Liver (tissue), 3 donors: ENCODE results near the gene PNLIP.

ENCODE experiments used
- CTCF ChIP-seq: fragments of 150-350 bp; IDR thresholded peaks from 2 replicates; pipeline ENCODE4 v1.5.1; 2017; ENCODE audit warnings: improper control_type of control experiment, low read depth, low read length; ENCODE audit not compliant: missing input control
- EGR1 ChIP-seq, 2 donors: IDR thresholded peaks; 2 replicates each; pipeline ENCODE4 v1.6.1; 2016 to 2018; ENCODE audit warnings: antibody characterized with exemption in 2 of 2, low read depth in 2 of 2
- GABPA ChIP-seq, 2 donors: IDR thresholded peaks in 1 of 2; conservative IDR thresholded peaks in 1 of 2; 2 replicates each; pipeline ENCODE4 v1.6.1; 2016; ENCODE audit warnings: antibody characterized with exemption in 2 of 2, mild to moderate bottlenecking in 1 of 2, moderate library complexity in 1 of 2
- RAD21 ChIP-seq, 2 donors: IDR thresholded peaks; 2 replicates each; pipeline ENCODE4 v1.6.1; 2016; ENCODE audit warnings: antibody characterized with exemption in 2 of 2, mild to moderate bottlenecking in 2 of 2
- REST ChIP-seq: IDR thresholded peaks from 2 replicates; pipeline ENCODE4 v1.6.1; 2016; ENCODE audit warnings: antibody characterized with exemption, mild to moderate bottlenecking
- RXRA ChIP-seq, 2 donors: IDR thresholded peaks; 2 replicates each; pipeline ENCODE4 v1.6.1; 2017 to 2018; ENCODE audit warnings: antibody characterized with exemption in 2 of 2, mild to moderate bottlenecking in 1 of 2
- SP1 ChIP-seq: IDR thresholded peaks from 2 replicates; pipeline ENCODE4 v1.6.1; 2018; ENCODE audit warnings: antibody characterized with exemption, mild to moderate bottlenecking
- TAF1 ChIP-seq: conservative IDR thresholded peaks from 2 replicates; pipeline ENCODE4 v1.6.1; 2016; ENCODE audit warnings: antibody characterized with exemption, mild to moderate bottlenecking
- YY1 ChIP-seq: IDR thresholded peaks from 2 replicates; pipeline ENCODE4 v1.6.1; 2016; ENCODE audit warnings: antibody characterized with exemption, mild to moderate bottlenecking
- donor health status: healthy.
- donor health status: healthy.

DNA sequence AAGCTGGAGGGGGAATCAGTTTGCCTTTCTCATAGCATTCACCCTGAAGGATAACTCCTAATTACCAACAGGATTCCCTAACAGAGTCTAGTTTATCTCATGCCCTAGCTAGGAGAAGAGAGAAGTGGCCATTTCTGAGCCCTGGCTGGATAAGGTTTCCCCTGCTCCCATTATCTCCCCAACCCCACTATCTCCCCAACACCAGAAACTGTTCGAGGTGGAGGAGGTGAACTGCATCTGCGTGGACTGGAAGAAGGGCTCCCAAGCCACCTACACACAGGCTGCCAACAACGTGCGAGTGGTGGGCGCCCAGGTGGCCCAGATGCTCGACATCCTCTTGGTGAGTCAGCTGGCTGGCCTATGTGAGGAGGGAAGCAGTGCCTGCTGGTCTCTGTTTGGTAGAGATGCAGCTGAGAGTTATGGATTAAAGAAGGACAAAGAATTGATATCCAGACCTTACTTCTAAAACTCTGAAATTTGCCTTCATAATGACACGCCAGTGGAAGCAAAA, 48.8 kb downstream of the PNLIP start:
- TF ChIP-seq SP1, result no peak
- TF ChIP-seq YY1, result no peak
- no peak for TF ChIP-seq REST
- no peak for TF ChIP-seq TAF1
- no peak for TF ChIP-seq RAD21 (IDR thresholded peaks at IDR 0.05)
- no peak for TF ChIP-seq RXRA (IDR thresholded peaks at IDR 0.05)
- TF ChIP-seq CTCF, result no peak
- TF ChIP-seq GABPA (IDR thresholded peaks at IDR 0.05 in 1 of 2, conservative IDR thresholded peaks at IDR 0.05 in 1 of 2), result no peak
- TF ChIP-seq EGR1 (IDR thresholded peaks at IDR 0.05; ENCODE audit: low read depth in 2 of 2), result no peak
